ENCODE measurements around the gene CMTM6. TPM values are rescaled to one million over a fixed set of nuclear protein-coding genes. Genes with fewer than 3 reads are reported as not detected.

The CMTM6 gene
- total RNA-seq, 1 experiment from 2014 or later: 73.3 TPM

- in situ Hi-C loops (cut with HindIII; ENCODE audit: low pct_unique_long_range_greater_than_20kb, low sequenced_read_pairs): no loop called here
Measured at GRCh38 chr3:32434206-32434605, 68.4 kb downstream of the CMTM6 start.

GRCh38 chr3:32432711-32433530 is 69.7 kb downstream of the CMTM6 start:
- no peak for DNase-seq (ENCODE audit: low read depth)
- in situ Hi-C loops (cut with HindIII; ENCODE audit: low pct_unique_long_range_greater_than_20kb, low sequenced_read_pairs): no loop called here

More at GRCh38 chr3:32434206-32434605, 68.4 kb downstream of the CMTM6 start:
- no peak for DNase-seq (ENCODE audit: low read depth)

- DNase-seq (ENCODE audit: low read depth): no peak
- in situ Hi-C loops (cut with HindIII; ENCODE audit: low pct_unique_long_range_greater_than_20kb, low sequenced_read_pairs): no loop called here
Measured at GRCh38 chr3:32432045-32432710, 70.5 kb downstream of the CMTM6 start.

- in situ Hi-C loops (cut with HindIII; ENCODE audit: low pct_unique_long_range_greater_than_20kb, low sequenced_read_pairs): no loop called here
- DNase-seq (ENCODE audit: low read depth): no peak
Measured at GRCh38 chr3:32431481-32431880, 71.2 kb downstream of the CMTM6 start.

Other genes starting within 250 kb of the CMTM6 start
- gene CMTM7, start 111.0 kb downstream of the CMTM6 start, total RNA-seq (2014; rRNA removed; shearing (Covaris generic); ENCODE audit: low replicate concordance): 1.4 and 15.5 TPM in 2 replicates
- gene DYNC1LI1, start 68.0 kb upstream of the CMTM6 start, total RNA-seq (2014; rRNA removed; shearing (Covaris generic); ENCODE audit: low replicate concordance): 41.1 and 58.4 TPM in 2 replicates
- gene CNOT10, start 182.3 kb upstream of the CMTM6 start, total RNA-seq (2014; rRNA removed; shearing (Covaris generic); ENCODE audit: low replicate concordance): 8.7 and 16.2 TPM in 2 replicates